ENCODE data around the gene SSBP1.
A peak's percentile ranks its signal among the peaks of the same experiment; 100 is the strongest.
"Not testable (repeated sequence)": the region's sequence is repeated elsewhere in the genome, so short reads cannot be mapped to it uniquely, and the experiment has no call there.

SSBP1 gene

GRCh38 chr7:141737836-141738591 lies at the start of gene SSBP1:
Gene SSBP1, plus strand, starts transcription at chr7:141738358. Its CDS starts 809 bp downstream, at chr7:141739167.
- Histone ChIP-seq H3K36me3 (ENCODE audit: insufficient read depth, low read length) (peaks cover 34% of the 10 kb centered on the region), H3K9me3 (ENCODE audit: low read length) (no peaks in the 10 kb centered on the region), H3K4me1 (ENCODE audit: insufficient read depth, low read length) (peaks cover 22% of the 10 kb centered on the region), H3K27me3 (ENCODE audit: insufficient read depth, low read length) (no peaks in the 10 kb centered on the region), H3K4me3 (ENCODE audit: low read length) (peak within 1 kb of the TSS; percentile 99), H2AFZ (ENCODE audit: low read depth, low read length) (peak within 1 kb of the TSS; percentile 78)

GRCh38 chr7:141689072-141689825 lies 48.9 kb upstream of the SSBP1 start:
- peaks cover 18% of the 10 kb centered on the region for H3K36me3 ChIP-seq (ENCODE audit: insufficient read depth, low read length)
- not testable (repeated sequence) for H3K4me3 ChIP-seq (ENCODE audit: low read length); H3K4me1 ChIP-seq (ENCODE audit: insufficient read depth, low read length); H2AFZ ChIP-seq (ENCODE audit: low read depth, low read length); H3K9me3 ChIP-seq (ENCODE audit: low read length); H3K27me3 ChIP-seq (ENCODE audit: insufficient read depth, low read length)

GRCh38 chr7:141691540-141691939 lies 46.6 kb upstream of the SSBP1 start:
- peaks cover 7% of the 10 kb centered on the region for H3K4me1 ChIP-seq (ENCODE audit: insufficient read depth, low read length)
- H3K4me3 ChIP-seq (ENCODE audit: low read length) = no peak overlapping the region
- peaks cover 2% of the 10 kb centered on the region for H3K36me3 ChIP-seq (ENCODE audit: insufficient read depth, low read length)
- H3K27me3 ChIP-seq (ENCODE audit: insufficient read depth, low read length) = no peaks in the 10 kb centered on the region
- no peak overlapping the region for H2AFZ ChIP-seq (ENCODE audit: low read depth, low read length)
- no peaks in the 10 kb centered on the region for H3K9me3 ChIP-seq (ENCODE audit: low read length)

- Histone ChIP-seq H3K36me3 (ENCODE audit: insufficient read depth, low read length) (no peaks in the 10 kb centered on the region), H3K4me3 (ENCODE audit: low read length) (no peak overlapping the region), H3K27me3 (ENCODE audit: insufficient read depth, low read length) (no peaks in the 10 kb centered on the region), H3K9me3 (ENCODE audit: low read length) (no peaks in the 10 kb centered on the region), H3K4me1 (ENCODE audit: insufficient read depth, low read length) (peaks cover 7% of the 10 kb centered on the region), H2AFZ (ENCODE audit: low read depth, low read length) (no peak overlapping the region)
Observed at GRCh38 chr7:141691961-141692360, 46.2 kb upstream of the SSBP1 start.

- peaks cover 7% of the 10 kb centered on the region for H3K4me1 ChIP-seq (ENCODE audit: insufficient read depth, low read length)
- no peaks in the 10 kb centered on the region for H3K27me3 ChIP-seq (ENCODE audit: insufficient read depth, low read length)
- no peaks in the 10 kb centered on the region for H3K36me3 ChIP-seq (ENCODE audit: insufficient read depth, low read length)
- H3K9me3 ChIP-seq (ENCODE audit: low read length) = no peaks in the 10 kb centered on the region
- no peak overlapping the region for H2AFZ ChIP-seq (ENCODE audit: low read depth, low read length)
- no peak overlapping the region for H3K4me3 ChIP-seq (ENCODE audit: low read length)
Observed at GRCh38 chr7:141693082-141693481, 45.1 kb upstream of the SSBP1 start.

- Histone ChIP-seq H3K36me3 (ENCODE audit: insufficient read depth, low read length) (no peaks in the 10 kb centered on the region), H3K4me1 (ENCODE audit: insufficient read depth, low read length) (peaks cover 18% of the 10 kb centered on the region), H3K4me3 (ENCODE audit: low read length) (no peak overlapping the region), H3K9me3 (ENCODE audit: low read length) (no peaks in the 10 kb centered on the region), H2AFZ (ENCODE audit: low read depth, low read length) (no peak overlapping the region), H3K27me3 (ENCODE audit: insufficient read depth, low read length) (no peaks in the 10 kb centered on the region)
Observed at GRCh38 chr7:141695803-141696289, 42.3 kb upstream of the SSBP1 start.

GRCh38 chr7:141696348-141696747 lies 41.8 kb upstream of the SSBP1 start:
- Histone ChIP-seq H3K4me1 (ENCODE audit: insufficient read depth, low read length) (peaks cover 21% of the 10 kb centered on the region), H3K36me3 (ENCODE audit: insufficient read depth, low read length) (no peaks in the 10 kb centered on the region), H3K9me3 (ENCODE audit: low read length) (no peaks in the 10 kb centered on the region), H3K4me3 (ENCODE audit: low read length) (no peak overlapping the region), H3K27me3 (ENCODE audit: insufficient read depth, low read length) (no peaks in the 10 kb centered on the region), H2AFZ (ENCODE audit: low read depth, low read length) (no peak overlapping the region)

- no peaks in the 10 kb centered on the region for H3K9me3 ChIP-seq (ENCODE audit: low read length)
- H2AFZ ChIP-seq (ENCODE audit: low read depth, low read length) = no peak overlapping the region
- H3K27me3 ChIP-seq (ENCODE audit: insufficient read depth, low read length) = no peaks in the 10 kb centered on the region
- H3K36me3 ChIP-seq (ENCODE audit: insufficient read depth, low read length) = no peaks in the 10 kb centered on the region
- peaks cover 23% of the 10 kb centered on the region for H3K4me1 ChIP-seq (ENCODE audit: insufficient read depth, low read length)
- no peak overlapping the region for H3K4me3 ChIP-seq (ENCODE audit: low read length)
Observed at GRCh38 chr7:141697211-141697871, 40.8 kb upstream of the SSBP1 start.

- H2AFZ ChIP-seq (ENCODE audit: low read depth, low read length) = no peak overlapping the region
- H3K9me3 ChIP-seq (ENCODE audit: low read length) = no peaks in the 10 kb centered on the region
- H3K36me3 ChIP-seq (ENCODE audit: insufficient read depth, low read length) = no peaks in the 10 kb centered on the region
- H3K4me3 ChIP-seq (ENCODE audit: low read length) = no peak overlapping the region
- no peaks in the 10 kb centered on the region for H3K27me3 ChIP-seq (ENCODE audit: insufficient read depth, low read length)
- peaks cover 28% of the 10 kb centered on the region for H3K4me1 ChIP-seq (ENCODE audit: insufficient read depth, low read length)
Observed at GRCh38 chr7:141698247-141699015, 39.7 kb upstream of the SSBP1 start.

- H3K4me1 ChIP-seq (ENCODE audit: insufficient read depth, low read length) = peaks cover 28% of the 10 kb centered on the region
- no peaks in the 10 kb centered on the region for H3K9me3 ChIP-seq (ENCODE audit: low read length)
- no peaks in the 10 kb centered on the region for H3K27me3 ChIP-seq (ENCODE audit: insufficient read depth, low read length)
- H2AFZ ChIP-seq (ENCODE audit: low read depth, low read length) = no peak overlapping the region
- no peak overlapping the region for H3K4me3 ChIP-seq (ENCODE audit: low read length)
- no peaks in the 10 kb centered on the region for H3K36me3 ChIP-seq (ENCODE audit: insufficient read depth, low read length)
Observed at GRCh38 chr7:141699860-141700259, 38.3 kb upstream of the SSBP1 start.

- Histone ChIP-seq H3K9me3 (ENCODE audit: low read length) (no peaks in the 10 kb centered on the region), H2AFZ (ENCODE audit: low read depth, low read length) (no peak overlapping the region), H3K4me3 (ENCODE audit: low read length) (peak overlapping the region; percentile 96), H3K27me3 (ENCODE audit: insufficient read depth, low read length) (no peaks in the 10 kb centered on the region), H3K36me3 (ENCODE audit: insufficient read depth, low read length) (no peaks in the 10 kb centered on the region), H3K4me1 (ENCODE audit: insufficient read depth, low read length) (peaks cover 28% of the 10 kb centered on the region)
Observed at GRCh38 chr7:141700296-141700847, 37.8 kb upstream of the SSBP1 start.

GRCh38 chr7:141700848-141701371 lies 37.2 kb upstream of the SSBP1 start:
- H3K4me3 ChIP-seq (ENCODE audit: low read length) = peak overlapping the region; percentile 96
- no peaks in the 10 kb centered on the region for H3K36me3 ChIP-seq (ENCODE audit: insufficient read depth, low read length)
- H3K9me3 ChIP-seq (ENCODE audit: low read length) = no peaks in the 10 kb centered on the region
- H3K27me3 ChIP-seq (ENCODE audit: insufficient read depth, low read length) = no peaks in the 10 kb centered on the region
- no peak overlapping the region for H2AFZ ChIP-seq (ENCODE audit: low read depth, low read length)
- peaks cover 23% of the 10 kb centered on the region for H3K4me1 ChIP-seq (ENCODE audit: insufficient read depth, low read length)
